DOHH2 (cell line): ENCODE data around the gene CNOT6.

ENCODE experiments used
- H3F3A ChIP-seq: fragments of 200-600 bp; sonication (generic), shearing (Covaris generic); 2 replicates; pipeline ENCODE4 v1.6.0; 2016; ENCODE audit warnings: antibody characterized with exemption, mild to moderate bottlenecking; ENCODE audit not compliant: control insufficient read depth, insufficient read depth
- H3K27ac ChIP-seq: fragments of 200-600 bp; sonication (generic); 2 replicates; pipeline ENCODE4 v1.5.1; 2014; ENCODE audit warnings: low read depth, mild to moderate bottlenecking, low read length, moderate library complexity
- H3K27me3 ChIP-seq: fragments of 200-600 bp; sonication (generic); 2 replicates; pipeline ENCODE4 v1.6.1; 2014; ENCODE audit warnings: mild to moderate bottlenecking, low read length, mixed read lengths; ENCODE audit not compliant: control insufficient read depth
- H3K36me3 ChIP-seq: fragments of 200-600 bp; sonication (generic); 2 replicates; pipeline ENCODE4 v1.6.1; 2014; ENCODE audit warnings: mild to moderate bottlenecking, low read length, moderate library complexity, mixed read lengths; ENCODE audit not compliant: control insufficient read depth
- H3K4me1 ChIP-seq: fragments of 200-600 bp; sonication (generic); 2 replicates; pipeline ENCODE4 v1.6.1; 2014; ENCODE audit warnings: mild to moderate bottlenecking, low read length, mixed read lengths; ENCODE audit not compliant: control insufficient read depth
- H3K4me2 ChIP-seq: fragments of 200-600 bp; sonication (generic); 2 replicates; pipeline ENCODE4 v1.6.0; 2014; ENCODE audit warnings: mild to moderate bottlenecking, low read length, moderate library complexity
- H3K4me3 ChIP-seq: fragments of 200-600 bp; sonication (generic); 2 replicates; pipeline ENCODE4 v1.5.1; 2014; ENCODE audit warnings: mild to moderate bottlenecking, low read length, mixed read lengths
- H3K79me2 ChIP-seq: fragments of 200-600 bp; sonication (generic); 2 replicates; pipeline ENCODE4 v1.6.1; 2014; ENCODE audit warnings: mild to moderate bottlenecking, low read length, mixed read lengths; ENCODE audit not compliant: control insufficient read depth
- H3K9me2 ChIP-seq: fragments of 200-600 bp; sonication (generic); replicated peaks from 2 replicates; pipeline ENCODE4 v1.6.1; 2014; ENCODE audit warnings: mild to moderate bottlenecking, low read length, mixed read lengths; ENCODE audit not compliant: control insufficient read depth
- H3K9me3 ChIP-seq: fragments of 200-600 bp; sonication (generic); 2 replicates; pipeline ENCODE4 v1.6.1; 2014; ENCODE audit warnings: antibody characterized with exemption, low read length, mixed read lengths; ENCODE audit not compliant: control insufficient read depth, insufficient read depth
- H4K20me1 ChIP-seq: fragments of 200-600 bp; sonication (generic); 2 replicates; pipeline ENCODE4 v1.6.0; 2014; ENCODE audit warnings: low read depth, mild to moderate bottlenecking, antibody characterized with exemption, low read length, moderate library complexity; ENCODE audit not compliant: control insufficient read depth, insufficient read depth
- CTCF ChIP-seq: fragments of 200-600 bp; sonication (generic); IDR thresholded peaks from one replicate; pipeline ENCODE4 v1.5.1; 2014; ENCODE audit warnings: antibody characterized with exemption, mild to moderate bottlenecking, low read depth, low read length; ENCODE audit not compliant: poor library complexity, severe bottlenecking
- EZH2phosphoT487 ChIP-seq: fragments of 200-600 bp; sonication (generic); IDR thresholded peaks from 2 replicates; pipeline ENCODE4 v1.6.1; 2017; ENCODE audit warnings: borderline replicate concordance, mild to moderate bottlenecking, antibody characterized with exemption, low read length, moderate library complexity, mixed read lengths

Gene CNOT6

DNA sequence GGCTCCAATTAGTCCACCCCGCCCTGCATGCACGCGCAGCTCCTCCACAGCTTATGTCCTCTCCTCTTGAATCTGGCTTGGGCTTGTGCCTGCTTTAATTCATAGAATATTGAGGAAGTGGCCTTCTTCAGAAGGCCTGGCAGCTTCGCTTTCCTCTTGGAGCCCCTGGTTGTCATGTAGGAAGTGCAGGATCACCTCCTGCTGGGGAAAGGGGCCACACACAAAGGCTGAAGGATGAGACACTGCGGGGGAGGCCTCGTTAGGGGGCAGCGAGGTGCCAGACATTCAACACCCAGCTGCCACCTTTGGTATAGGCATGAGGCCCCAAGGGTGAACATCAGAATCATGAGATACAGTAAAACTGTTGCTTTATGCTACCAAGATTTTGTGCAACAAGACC lies 2.7 kb upstream of the CNOT6 start:
- H3K4me2 ChIP-seq, result no peak overlapping the region
- H3K4me1 ChIP-seq, result peaks cover 23% of the 10 kb centered on the region
- H4K20me1 ChIP-seq, result no peaks in the 10 kb centered on the region
- H3K4me3 ChIP-seq, result no peak overlapping the region
- peaks cover 22% of the 10 kb centered on the region for H3K79me2 ChIP-seq
- no peaks in the 10 kb centered on the region for H3K9me2 ChIP-seq
- no peaks in the 10 kb centered on the region for H3K9me3 ChIP-seq
- H3K27me3 ChIP-seq, result no peaks in the 10 kb centered on the region
- H3K36me3 ChIP-seq, result peaks cover 16% of the 10 kb centered on the region
- H3F3A ChIP-seq, result no peaks in the 10 kb centered on the region
- TF ChIP-seq CTCF (no peak), EZH2phosphoT487 (no peak)
- H3K27ac ChIP-seq, result no peak overlapping the region

GRCh38 chr5:180492226-180492903 lies 1.8 kb upstream of the CNOT6 start:
- H3K36me3 ChIP-seq, result peaks cover 24% of the 10 kb centered on the region
- H3K27ac ChIP-seq, result no peak overlapping the region

DNA sequence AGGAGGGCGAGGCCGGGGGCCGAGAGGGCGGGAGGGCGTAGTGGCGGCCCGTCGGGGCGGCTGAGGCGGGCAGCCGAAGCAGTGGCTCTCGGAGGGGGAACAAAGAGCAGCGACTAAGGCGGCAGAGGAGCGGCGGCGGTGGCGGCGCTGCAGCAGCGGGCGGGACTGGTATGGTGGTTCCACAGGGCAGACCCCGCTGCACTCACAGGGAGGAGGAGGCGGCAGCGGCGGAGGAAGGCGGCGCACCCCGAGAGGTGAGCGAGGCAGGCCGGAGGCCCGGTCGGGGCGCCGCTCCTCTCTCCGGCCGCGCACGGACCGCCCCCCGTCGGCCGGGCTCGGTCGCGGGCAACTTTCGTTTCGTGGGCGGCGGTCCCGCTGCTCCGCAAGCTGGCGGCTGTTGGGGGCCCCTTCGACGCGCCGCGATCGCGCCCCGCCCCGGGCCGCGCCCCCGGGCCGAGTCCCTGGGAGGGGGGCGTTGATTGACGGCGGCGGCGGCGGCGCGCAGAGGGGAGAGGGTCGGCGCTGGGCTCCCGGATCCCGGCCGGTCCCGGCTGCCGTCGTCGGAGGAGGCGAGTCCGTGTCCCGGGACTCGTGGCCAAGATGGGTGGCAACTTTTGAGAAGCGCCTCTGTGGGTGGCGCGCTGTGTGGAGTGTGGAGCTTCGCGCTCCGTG lies 467 bp downstream of the CNOT6 start:
- peak; percentile 24 for TF ChIP-seq CTCF
- TF ChIP-seq EZH2phosphoT487, result no peak
- H3K27ac ChIP-seq, result peak overlapping the region; percentile 63

More at GRCh38 chr5:180492226-180492903, 1.8 kb upstream of the CNOT6 start:
- Histone ChIP-seq H4K20me1 (no peaks in the 10 kb centered on the region), H3K4me3 (no peak overlapping the region), H3K79me2 (peaks cover 31% of the 10 kb centered on the region), H3K27me3 (no peaks in the 10 kb centered on the region), H3F3A (no peaks in the 10 kb centered on the region), H3K4me1 (peaks cover 23% of the 10 kb centered on the region), H3K9me3 (no peaks in the 10 kb centered on the region), H3K9me2 (no peaks in the 10 kb centered on the region), H3K4me2 (no peak overlapping the region)
- no peak for TF ChIP-seq EZH2phosphoT487
- TF ChIP-seq CTCF, result no peak

More for the DNA sequence above, 467 bp downstream of the CNOT6 start:
- Histone ChIP-seq H3K79me2 (peaks cover 54% of the 10 kb centered on the region), H3F3A (no peaks in the 10 kb centered on the region), H3K9me2 (no peaks in the 10 kb centered on the region), H3K4me2 (peak overlapping the region; percentile 89), H3K9me3 (no peaks in the 10 kb centered on the region), H3K36me3 (peaks cover 40% of the 10 kb centered on the region), H3K27me3 (no peaks in the 10 kb centered on the region), H4K20me1 (no peaks in the 10 kb centered on the region; the same call in 1 of the 2 replicates), H3K4me3 (peak overlapping the region; percentile 75), H3K4me1 (peaks cover 26% of the 10 kb centered on the region)
